HL-60 (cell line): Measurements from ENCODE around the gene FTO.

Experiments used
- DNase-seq, 2 experiments: peaks; one replicate each; pipeline ENCODE4 v3.0.0-alpha.2; 2010 to 2020; ENCODE audit warnings: low read depth in 1 of 2, low spot score in 1 of 2
- H3K27ac ChIP-seq: fragments of 250-450 bp; sonication (Bioruptor Pico); replicated peaks from 2 replicates; pipeline ENCODE4 v1.5.1; 2020; ENCODE audit warnings: mild to moderate bottlenecking, moderate library complexity
- H3K27me3 ChIP-seq: fragments of 250-450 bp; sonication (Bioruptor Pico); 2 replicates; pipeline ENCODE4 v1.5.1; 2021; ENCODE audit warnings: mild to moderate bottlenecking, moderate library complexity; ENCODE audit not compliant: insufficient read depth, poor library complexity, severe bottlenecking
- H3K4me3 ChIP-seq: replicated peaks from 2 replicates; pipeline ENCODE4 v1.5.1; 2011; ENCODE audit warnings: mild to moderate bottlenecking, control low read depth, low read length; ENCODE audit not compliant: insufficient read depth
- GABPA ChIP-seq: IDR thresholded peaks from 2 replicates; pipeline ENCODE4 v1.6.1; 2012; ENCODE audit warnings: low read depth
- POLR2AphosphoS5 ChIP-seq: IDR thresholded peaks from 2 replicates; pipeline ENCODE4 v1.6.1; 2012; ENCODE audit warnings: low read depth
- SPI1 ChIP-seq: IDR thresholded peaks from 2 replicates; pipeline ENCODE4 v1.6.1; 2012; ENCODE audit warnings: low read depth, mild to moderate bottlenecking, borderline replicate concordance
- TF ChIP-seq, protein P1 (sequence below): IDR thresholded peaks from one replicate; pipeline ENCODE4 v1.5.1; 2011; ENCODE audit warnings: low read length, control low read depth, inconsistent platforms; ENCODE audit not compliant: insufficient read depth
- TF ChIP-seq, protein P2 (sequence below): IDR thresholded peaks from 2 replicates; pipeline ENCODE4 v1.6.1; 2012; ENCODE audit warnings: low read depth; ENCODE audit not compliant: insufficient replicate concordance

Gene FTO

DNA sequence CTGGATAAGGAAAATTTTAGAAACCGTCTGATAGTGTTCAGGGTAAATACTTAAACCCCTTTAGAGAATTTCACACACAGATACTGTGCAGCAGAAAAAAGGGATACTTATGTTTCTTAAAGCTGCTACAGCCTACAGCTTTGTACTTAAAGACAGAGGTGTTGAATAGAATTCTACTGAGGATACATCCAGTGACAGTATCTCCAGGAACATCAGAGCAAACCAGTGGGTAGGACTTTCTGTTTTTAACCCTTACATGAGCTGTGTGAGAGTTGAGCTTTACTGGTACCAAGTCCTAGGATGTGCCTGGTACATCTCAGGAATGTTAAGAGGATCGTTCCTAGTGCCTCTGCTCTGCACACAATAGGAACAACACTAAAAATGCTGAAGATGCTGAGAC lies 191.5 kb downstream of the FTO start:
- no peaks in the 10 kb centered on the region for H3K27me3 ChIP-seq
- no peak for DNase-seq
- no peak overlapping the region for H3K27ac ChIP-seq
- no peak overlapping the region for H3K4me3 ChIP-seq
- TF ChIP-seq POLR2AphosphoS5 (no peak), SPI1 (no peak), GABPA (no peak)
- TF ChIP-seq, protein P1, sequence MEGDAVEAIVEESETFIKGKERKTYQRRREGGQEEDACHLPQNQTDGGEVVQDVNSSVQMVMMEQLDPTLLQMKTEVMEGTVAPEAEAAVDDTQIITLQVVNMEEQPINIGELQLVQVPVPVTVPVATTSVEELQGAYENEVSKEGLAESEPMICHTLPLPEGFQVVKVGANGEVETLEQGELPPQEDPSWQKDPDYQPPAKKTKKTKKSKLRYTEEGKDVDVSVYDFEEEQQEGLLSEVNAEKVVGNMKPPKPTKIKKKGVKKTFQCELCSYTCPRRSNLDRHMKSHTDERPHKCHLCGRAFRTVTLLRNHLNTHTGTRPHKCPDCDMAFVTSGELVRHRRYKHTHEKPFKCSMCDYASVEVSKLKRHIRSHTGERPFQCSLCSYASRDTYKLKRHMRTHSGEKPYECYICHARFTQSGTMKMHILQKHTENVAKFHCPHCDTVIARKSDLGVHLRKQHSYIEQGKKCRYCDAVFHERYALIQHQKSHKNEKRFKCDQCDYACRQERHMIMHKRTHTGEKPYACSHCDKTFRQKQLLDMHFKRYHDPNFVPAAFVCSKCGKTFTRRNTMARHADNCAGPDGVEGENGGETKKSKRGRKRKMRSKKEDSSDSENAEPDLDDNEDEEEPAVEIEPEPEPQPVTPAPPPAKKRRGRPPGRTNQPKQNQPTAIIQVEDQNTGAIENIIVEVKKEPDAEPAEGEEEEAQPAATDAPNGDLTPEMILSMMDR = no peak
- TF ChIP-seq, protein P2, sequence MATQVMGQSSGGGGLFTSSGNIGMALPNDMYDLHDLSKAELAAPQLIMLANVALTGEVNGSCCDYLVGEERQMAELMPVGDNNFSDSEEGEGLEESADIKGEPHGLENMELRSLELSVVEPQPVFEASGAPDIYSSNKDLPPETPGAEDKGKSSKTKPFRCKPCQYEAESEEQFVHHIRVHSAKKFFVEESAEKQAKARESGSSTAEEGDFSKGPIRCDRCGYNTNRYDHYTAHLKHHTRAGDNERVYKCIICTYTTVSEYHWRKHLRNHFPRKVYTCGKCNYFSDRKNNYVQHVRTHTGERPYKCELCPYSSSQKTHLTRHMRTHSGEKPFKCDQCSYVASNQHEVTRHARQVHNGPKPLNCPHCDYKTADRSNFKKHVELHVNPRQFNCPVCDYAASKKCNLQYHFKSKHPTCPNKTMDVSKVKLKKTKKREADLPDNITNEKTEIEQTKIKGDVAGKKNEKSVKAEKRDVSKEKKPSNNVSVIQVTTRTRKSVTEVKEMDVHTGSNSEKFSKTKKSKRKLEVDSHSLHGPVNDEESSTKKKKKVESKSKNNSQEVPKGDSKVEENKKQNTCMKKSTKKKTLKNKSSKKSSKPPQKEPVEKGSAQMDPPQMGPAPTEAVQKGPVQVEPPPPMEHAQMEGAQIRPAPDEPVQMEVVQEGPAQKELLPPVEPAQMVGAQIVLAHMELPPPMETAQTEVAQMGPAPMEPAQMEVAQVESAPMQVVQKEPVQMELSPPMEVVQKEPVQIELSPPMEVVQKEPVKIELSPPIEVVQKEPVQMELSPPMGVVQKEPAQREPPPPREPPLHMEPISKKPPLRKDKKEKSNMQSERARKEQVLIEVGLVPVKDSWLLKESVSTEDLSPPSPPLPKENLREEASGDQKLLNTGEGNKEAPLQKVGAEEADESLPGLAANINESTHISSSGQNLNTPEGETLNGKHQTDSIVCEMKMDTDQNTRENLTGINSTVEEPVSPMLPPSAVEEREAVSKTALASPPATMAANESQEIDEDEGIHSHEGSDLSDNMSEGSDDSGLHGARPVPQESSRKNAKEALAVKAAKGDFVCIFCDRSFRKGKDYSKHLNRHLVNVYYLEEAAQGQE = no peak

DNA sequence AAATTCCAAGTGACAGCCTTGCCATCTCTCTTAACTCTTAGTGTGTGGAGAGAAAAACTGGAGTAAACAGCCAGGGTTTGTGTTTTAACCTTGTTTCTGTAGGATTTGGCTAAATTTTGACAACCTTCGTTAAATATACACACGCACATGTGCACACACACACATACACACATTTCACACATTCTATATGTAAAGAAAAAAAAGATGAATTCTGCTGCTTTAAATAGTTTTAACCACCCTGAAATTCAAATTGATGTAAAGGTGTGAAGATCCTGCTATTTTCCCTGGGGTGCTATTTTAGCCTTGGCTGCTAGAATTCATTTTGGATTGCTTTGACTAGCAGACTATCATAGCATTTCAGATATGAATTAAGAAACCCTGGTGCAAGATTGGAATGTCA lies 191.9 kb downstream of the FTO start:
- H3K27ac ChIP-seq = no peak overlapping the region

GRCh38 chr16:53896722-53897121 lies 192.8 kb downstream of the FTO start:
- Histone ChIP-seq H3K4me3 (no peak overlapping the region), H3K27me3 (no peaks in the 10 kb centered on the region), H3K27ac (no peak overlapping the region)
- DNase-seq = no peak
- TF ChIP-seq SPI1 (no peak), GABPA (no peak), POLR2AphosphoS5 (no peak)
- TF ChIP-seq, protein P2 = no peak
- TF ChIP-seq, protein P1 = no peak

More for the DNA sequence above, 191.9 kb downstream of the FTO start:
- TF ChIP-seq, protein P1 = no peak
- TF ChIP-seq POLR2AphosphoS5 (no peak), SPI1 (no peak), GABPA (no peak)
- TF ChIP-seq, protein P2 = no peak
- DNase-seq = no peak
- Histone ChIP-seq H3K27me3 (no peaks in the 10 kb centered on the region), H3K4me3 (no peak overlapping the region)
